Ramos (cell line): ENCODE data around the gene CTNNA2.

Source experiments
- in situ Hi-C: fragments of 300-500 bp; cut with MboI; formaldehyde crosslinking; loops from one replicate; pipeline ENCODE4 v1.14.3; 2022; ENCODE audit warnings: low sequenced_read_pairs; ENCODE audit not compliant: unreplicated experiment

CTNNA2 gene

GRCh38 chr2:80242355-80242910, 729.6 kb downstream of the CTNNA2 start:
- in situ Hi-C loops, result no loop called here

GRCh38 chr2:80244905-80245584, 732.2 kb downstream of the CTNNA2 start:
- in situ Hi-C loops, result no loop called here

- in situ Hi-C loops, result no loop called here
These were observed 733.7 kb downstream of the CTNNA2 start for GRCh38 chr2:80246534-80246933.

GRCh38 chr2:80247339-80247738, 734.5 kb downstream of the CTNNA2 start:
- in situ Hi-C loops, result no loop called here

- in situ Hi-C loops, result no loop called here
These were observed 735.3 kb downstream of the CTNNA2 start for GRCh38 chr2:80248146-80248545.

- in situ Hi-C loops, result no loop called here
These were observed 739.6 kb downstream of the CTNNA2 start for GRCh38 chr2:80252294-80252986.

- in situ Hi-C loops, result no loop called here
These were observed 743.3 kb downstream of the CTNNA2 start for GRCh38 chr2:80255918-80256781.

- in situ Hi-C loops, result no loop called here
These were observed 743.9 kb downstream of the CTNNA2 start for GRCh38 chr2:80256782-80257167.

- in situ Hi-C loops, result no loop called here
These were observed 744.6 kb downstream of the CTNNA2 start for GRCh38 chr2:80257450-80257849.

GRCh38 chr2:80258341-80258740, 745.5 kb downstream of the CTNNA2 start:
- in situ Hi-C loops, result no loop called here

- in situ Hi-C loops, result no loop called here
These were observed 745.9 kb downstream of the CTNNA2 start for GRCh38 chr2:80258793-80259192.

- in situ Hi-C loops, result no loop called here
These were observed 746.4 kb downstream of the CTNNA2 start for GRCh38 chr2:80259292-80259691.

- in situ Hi-C loops, result no loop called here
These were observed 753.4 kb downstream of the CTNNA2 start for GRCh38 chr2:80266231-80266630.

- in situ Hi-C loops, result no loop called here
These were observed 757.0 kb downstream of the CTNNA2 start for GRCh38 chr2:80269806-80270205.

- in situ Hi-C loops, result no loop called here
These were observed 767.7 kb downstream of the CTNNA2 start for GRCh38 chr2:80280598-80280997.

GRCh38 chr2:80281049-80281448, 768.2 kb downstream of the CTNNA2 start:
- in situ Hi-C loops, result no loop called here

- in situ Hi-C loops, result no loop called here
These were observed 775.7 kb downstream of the CTNNA2 start for GRCh38 chr2:80288576-80288975.

- in situ Hi-C loops, result no loop called here
These were observed 778.8 kb downstream of the CTNNA2 start for GRCh38 chr2:80291656-80292055.

- in situ Hi-C loops, result no loop called here
These were observed 779.6 kb downstream of the CTNNA2 start for GRCh38 chr2:80292474-80292873.

- in situ Hi-C loops, result no loop called here
These were observed 780.2 kb downstream of the CTNNA2 start for GRCh38 chr2:80293039-80293438.

- in situ Hi-C loops, result no loop called here
These were observed 786.1 kb downstream of the CTNNA2 start for GRCh38 chr2:80298954-80299353.
